ENCODE measurements around the gene RGS10.

DNA sequence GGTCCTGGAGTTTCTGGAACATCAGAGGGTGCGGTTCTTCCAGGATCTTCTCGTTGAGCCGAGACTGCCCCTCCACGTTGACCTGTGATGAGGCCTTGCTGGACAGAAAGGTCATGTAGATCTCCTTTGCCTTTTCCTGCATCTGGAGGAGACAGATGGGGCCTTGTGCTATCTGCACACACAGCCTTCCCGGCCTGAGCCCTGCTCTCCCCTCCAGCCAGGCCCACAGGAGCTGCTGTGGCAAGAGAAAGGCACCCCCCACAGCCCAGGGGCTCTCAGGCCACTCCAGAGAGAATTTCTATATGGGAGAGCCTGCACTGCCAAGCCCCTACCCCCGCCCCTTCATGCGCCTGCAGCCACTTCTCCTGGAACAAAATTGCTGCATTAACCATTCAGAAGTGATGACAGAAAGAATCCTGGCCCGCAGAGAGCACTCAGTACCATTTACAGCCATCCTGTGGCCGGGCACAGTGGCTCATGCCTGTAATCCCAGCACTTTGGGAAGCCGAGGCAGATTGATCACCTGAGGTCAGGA, 26.9 kb downstream of the RGS10 start:
- TF ChIP-seq, protein P1, sequence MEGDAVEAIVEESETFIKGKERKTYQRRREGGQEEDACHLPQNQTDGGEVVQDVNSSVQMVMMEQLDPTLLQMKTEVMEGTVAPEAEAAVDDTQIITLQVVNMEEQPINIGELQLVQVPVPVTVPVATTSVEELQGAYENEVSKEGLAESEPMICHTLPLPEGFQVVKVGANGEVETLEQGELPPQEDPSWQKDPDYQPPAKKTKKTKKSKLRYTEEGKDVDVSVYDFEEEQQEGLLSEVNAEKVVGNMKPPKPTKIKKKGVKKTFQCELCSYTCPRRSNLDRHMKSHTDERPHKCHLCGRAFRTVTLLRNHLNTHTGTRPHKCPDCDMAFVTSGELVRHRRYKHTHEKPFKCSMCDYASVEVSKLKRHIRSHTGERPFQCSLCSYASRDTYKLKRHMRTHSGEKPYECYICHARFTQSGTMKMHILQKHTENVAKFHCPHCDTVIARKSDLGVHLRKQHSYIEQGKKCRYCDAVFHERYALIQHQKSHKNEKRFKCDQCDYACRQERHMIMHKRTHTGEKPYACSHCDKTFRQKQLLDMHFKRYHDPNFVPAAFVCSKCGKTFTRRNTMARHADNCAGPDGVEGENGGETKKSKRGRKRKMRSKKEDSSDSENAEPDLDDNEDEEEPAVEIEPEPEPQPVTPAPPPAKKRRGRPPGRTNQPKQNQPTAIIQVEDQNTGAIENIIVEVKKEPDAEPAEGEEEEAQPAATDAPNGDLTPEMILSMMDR (IDR thresholded peaks at IDR 0.05; ENCODE audit: borderline replicate concordance, extremely low read depth, low read length, poor library complexity, severe bottlenecking), result no peak
- no peak for TF ChIP-seq EZH2 (IDR thresholded peaks at IDR 0.05; ENCODE audit: borderline replicate concordance, low read depth, low read length, severe bottlenecking)

All from DND-41 (cell line).